CD4-positive, alpha-beta T cell (primary cell): Measurements from ENCODE around the gene PDGFA. TPM values are rescaled to one million over a fixed set of nuclear protein-coding genes. Genes with fewer than 3 reads are reported as not detected.
A peak's percentile ranks its signal among the peaks of the same experiment; 100 is the strongest.

Source experiments
- ATAC-seq: fragments of 200-7000 bp; cut with Tn5 transposase; one replicate; pipeline ENCODE4 v1.10.0; 2022; ENCODE audit warnings: mild to moderate bottlenecking; ENCODE audit not compliant: poor library complexity
- CTCF ChIA-PET: fragments of 350-600 bp; sonication (Branson Sonifier 250); formaldehyde crosslinking; loops from one replicate; lab custom pipeline; 2021; ENCODE audit warnings: antibody characterized with exemption, inconsistent platforms; lab: Charles Lee
- POLR2A ChIA-PET: fragments of 350-600 bp; sonication (Branson Sonifier 250); formaldehyde crosslinking; loops from one replicate; lab custom pipeline; 2021; ENCODE audit warnings: antibody characterized with exemption, inconsistent platforms; lab: Charles Lee
- DNase-seq, 14 experiments: peaks; one replicate each; pipeline ENCODE4 v3.0.0-alpha.2; 2013 to 2020; ENCODE audit warnings: mixed read lengths in 2 of 14
- H3K27ac ChIP-seq, 2 donors: one replicate each; pipeline versions ENCODE4 v1.5.1 to v1.7.0; 2013; ENCODE audit warnings: low read length in 2 of 2, low read depth in 1 of 2, mild to moderate bottlenecking in 1 of 2
- H3K27me3 ChIP-seq, 2 experiments: 1 replicate in 1 of 2; 2 replicates in 1 of 2; pipeline versions ENCODE4 v1.6.1 to v1.7.0; 2013; ENCODE audit warnings: low read length in 2 of 2, control low read depth in 1 of 2, mild to moderate bottlenecking in 1 of 2, moderate library complexity in 1 of 2; ENCODE audit not compliant: insufficient read depth in 2 of 2, control insufficient read depth in 1 of 2
- H3K36me3 ChIP-seq: one replicate; pipeline ENCODE4 v1.6.1; 2013; ENCODE audit warnings: low read length, control low read depth; ENCODE audit not compliant: insufficient read depth
- H3K4me1 ChIP-seq: one replicate; pipeline ENCODE4 v1.6.1; 2013; ENCODE audit warnings: low read length, control low read depth; ENCODE audit not compliant: insufficient read depth
- H3K4me3 ChIP-seq: one replicate; pipeline ENCODE4 v1.5.1; 2013; ENCODE audit warnings: mild to moderate bottlenecking, low read length, moderate library complexity
- H3K9me3 ChIP-seq, 2 experiments: 1 replicate in 1 of 2; 2 replicates in 1 of 2; pipeline versions ENCODE4 v1.6.1 to v1.7.0; 2013; ENCODE audit warnings: low read length in 2 of 2, mild to moderate bottlenecking in 2 of 2, control low read depth in 1 of 2, moderate library complexity in 1 of 2; ENCODE audit not compliant: control insufficient read depth in 1 of 2, insufficient read depth in 1 of 2
- H3K27ac Mint-ChIP-seq: one replicate; pipeline ENCODE4 v1.8.0; 2020; ENCODE audit warnings: mixed read lengths
- H3K27me3 Mint-ChIP-seq: one replicate; pipeline ENCODE4 v1.8.0; 2021; ENCODE audit warnings: mixed read lengths
- H3K36me3 Mint-ChIP-seq: one replicate; pipeline ENCODE4 v1.8.0; 2021; ENCODE audit warnings: low read depth, mixed read lengths
- H3K4me1 Mint-ChIP-seq: one replicate; pipeline ENCODE4 v1.8.0; 2021; ENCODE audit warnings: low read depth, mixed read lengths
- H3K4me3 Mint-ChIP-seq: one replicate; pipeline ENCODE4 v1.8.0; 2020; ENCODE audit warnings: mild to moderate bottlenecking, mixed read lengths
- H3K9me3 Mint-ChIP-seq: one replicate; pipeline ENCODE4 v1.8.0; 2020; ENCODE audit warnings: mixed read lengths
- CTCF ChIP-seq: fragments of 200-600 bp; IDR thresholded peaks from one replicate; pipeline ENCODE4 v1.8.0; 2022; ENCODE audit warnings: antibody characterized with exemption, mild to moderate bottlenecking
- intact Hi-C, 2 experiments: fragments of 100-400 bp; cut with DNase I in 1 of 2; cut with micrococcal nuclease in 1 of 2; formaldehyde crosslinking; loops; one replicate each; pipeline versions ENCODE4 v1.15.1 to v1.9.0; 2023 to 2025; cut with DNase I, micrococcal nuclease
- total RNA-seq, 174 experiments: library from RNA in 2 of 174; stranded (reverse) in 2 of 174; gene quantifications; one replicate each; pipeline ENCODE4 v1.2.3 and lab custom pipeline; 2021 to 2026

Gene PDGFA
- total RNA-seq, 2 experiments from 2014 or later = 0.55 to 0.70 TPM

GRCh38 chr7:494259-494687 is 25.4 kb downstream of the PDGFA start:
- ATAC-seq = no peak
- intact Hi-C loops = no loop called here

GRCh38 chr7:493661-494251 is 25.9 kb downstream of the PDGFA start:
- intact Hi-C loops = no loop called here
- no peaks in the 10 kb centered on the region for H3K9me3 Mint-ChIP-seq
- no peaks in the 10 kb centered on the region for H3K36me3 ChIP-seq
- no peak overlapping the region for H3K4me3 ChIP-seq
- POLR2A ChIA-PET = no interaction called here
- ATAC-seq = no peak
- H3K27ac ChIP-seq = no peak overlapping the region
- H3K4me1 Mint-ChIP-seq = no peaks in the 10 kb centered on the region
- H3K4me1 ChIP-seq = peaks cover 2% of the 10 kb centered on the region
- TF ChIP-seq CTCF = no peak
- H3K4me3 Mint-ChIP-seq = no peak overlapping the region
- no peaks in the 10 kb centered on the region for H3K36me3 Mint-ChIP-seq
- no peak overlapping the region for H3K27ac Mint-ChIP-seq
- CTCF ChIA-PET = no interaction called here
- DNase-seq = no peak
- H3K27me3 Mint-ChIP-seq = no peaks in the 10 kb centered on the region
- H3K9me3 ChIP-seq = peaks cover 0 to 1% of the 10 kb centered on the region in 2 experiments
- no peaks in the 10 kb centered on the region for H3K27me3 ChIP-seq

More at GRCh38 chr7:494259-494687, 25.4 kb downstream of the PDGFA start:
- peak in 2 of 14 experiments; percentile 21 to 62 for DNase-seq
- H3K27ac ChIP-seq = no peak overlapping the region
- Mint-ChIP-seq H3K36me3 (no peaks in the 10 kb centered on the region), H3K27ac (no peak overlapping the region), H3K4me3 (no peak overlapping the region), H3K4me1 (no peaks in the 10 kb centered on the region), H3K9me3 (no peaks in the 10 kb centered on the region), H3K27me3 (no peaks in the 10 kb centered on the region)
- H3K36me3 ChIP-seq = no peaks in the 10 kb centered on the region
- H3K4me1 ChIP-seq = peaks cover 2% of the 10 kb centered on the region
- no peak for TF ChIP-seq CTCF
- ChIA-PET CTCF (no interaction called here), POLR2A (no interaction called here)
- H3K27me3 ChIP-seq = no peaks in the 10 kb centered on the region
- H3K4me3 ChIP-seq = no peak overlapping the region
- peaks cover 0 to 6% of the 10 kb centered on the region in 2 experiments for H3K9me3 ChIP-seq

GRCh38 chr7:492714-493065 is 27.0 kb downstream of the PDGFA start:
- Histone ChIP-seq H3K4me1 (no peaks in the 10 kb centered on the region), H3K4me3 (no peak overlapping the region), H3K27me3 (no peaks in the 10 kb centered on the region), H3K36me3 (no peaks in the 10 kb centered on the region), H3K27ac (no peak overlapping the region), H3K9me3 (no peaks in the 10 kb centered on the region)
- POLR2A ChIA-PET = no interaction called here
- Mint-ChIP-seq H3K9me3 (no peaks in the 10 kb centered on the region), H3K27ac (no peak overlapping the region), H3K4me3 (no peak overlapping the region), H3K4me1 (no peaks in the 10 kb centered on the region), H3K27me3 (no peaks in the 10 kb centered on the region), H3K36me3 (no peaks in the 10 kb centered on the region)
- intact Hi-C loops = no loop called here
- TF ChIP-seq CTCF = no peak
- CTCF ChIA-PET = no interaction called here
- DNase-seq (no peak), ATAC-seq (no peak)
